ENCODE data around the gene PARD6B.

Gene PARD6B

DNA sequence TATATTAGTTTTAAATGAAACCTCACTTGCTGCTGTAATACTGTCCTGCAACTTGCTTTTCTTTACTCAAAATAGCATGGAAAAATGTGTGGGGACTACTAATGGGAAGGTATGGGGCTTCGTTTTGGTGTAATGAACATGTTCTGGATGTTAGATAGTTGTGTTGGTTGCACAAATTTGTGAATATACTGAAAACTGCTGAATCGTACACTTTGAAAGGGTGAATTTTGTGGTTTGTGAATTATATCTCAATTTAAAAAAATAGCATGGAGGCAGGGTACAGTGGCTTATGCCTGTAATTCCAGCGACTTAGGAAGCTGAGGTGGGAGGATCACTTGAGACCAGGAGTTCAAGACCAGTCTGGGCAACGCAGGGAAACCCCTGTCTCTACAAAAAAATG lies 65.8 kb downstream of the PARD6B start:
- ATAC-seq: no peak
- no peak for TF ChIP-seq ISL1 (CRISPR knock-in tag; IDR thresholded peaks at IDR 0.05)
- no peak for TF ChIP-seq ZNF565 (CRISPR knock-in tag; conservative IDR thresholded peaks at IDR 0.05; ENCODE audit: low read depth)
- TF ChIP-seq SNAI2 (CRISPR knock-in tag; IDR thresholded peaks at IDR 0.05): no peak
- TF ChIP-seq, protein P1, sequence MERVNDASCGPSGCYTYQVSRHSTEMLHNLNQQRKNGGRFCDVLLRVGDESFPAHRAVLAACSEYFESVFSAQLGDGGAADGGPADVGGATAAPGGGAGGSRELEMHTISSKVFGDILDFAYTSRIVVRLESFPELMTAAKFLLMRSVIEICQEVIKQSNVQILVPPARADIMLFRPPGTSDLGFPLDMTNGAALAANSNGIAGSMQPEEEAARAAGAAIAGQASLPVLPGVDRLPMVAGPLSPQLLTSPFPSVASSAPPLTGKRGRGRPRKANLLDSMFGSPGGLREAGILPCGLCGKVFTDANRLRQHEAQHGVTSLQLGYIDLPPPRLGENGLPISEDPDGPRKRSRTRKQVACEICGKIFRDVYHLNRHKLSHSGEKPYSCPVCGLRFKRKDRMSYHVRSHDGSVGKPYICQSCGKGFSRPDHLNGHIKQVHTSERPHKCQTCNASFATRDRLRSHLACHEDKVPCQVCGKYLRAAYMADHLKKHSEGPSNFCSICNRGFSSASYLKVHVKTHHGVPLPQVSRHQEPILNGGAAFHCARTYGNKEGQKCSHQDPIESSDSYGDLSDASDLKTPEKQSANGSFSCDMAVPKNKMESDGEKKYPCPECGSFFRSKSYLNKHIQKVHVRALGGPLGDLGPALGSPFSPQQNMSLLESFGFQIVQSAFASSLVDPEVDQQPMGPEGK (CRISPR knock-in tag; IDR thresholded peaks at IDR 0.05; ENCODE audit: borderline replicate concordance): no peak
- TF ChIP-seq ARNTL (CRISPR knock-in tag; IDR thresholded peaks at IDR 0.05; ENCODE audit: borderline replicate concordance, low read depth): no peak
- TF ChIP-seq, protein P2, sequence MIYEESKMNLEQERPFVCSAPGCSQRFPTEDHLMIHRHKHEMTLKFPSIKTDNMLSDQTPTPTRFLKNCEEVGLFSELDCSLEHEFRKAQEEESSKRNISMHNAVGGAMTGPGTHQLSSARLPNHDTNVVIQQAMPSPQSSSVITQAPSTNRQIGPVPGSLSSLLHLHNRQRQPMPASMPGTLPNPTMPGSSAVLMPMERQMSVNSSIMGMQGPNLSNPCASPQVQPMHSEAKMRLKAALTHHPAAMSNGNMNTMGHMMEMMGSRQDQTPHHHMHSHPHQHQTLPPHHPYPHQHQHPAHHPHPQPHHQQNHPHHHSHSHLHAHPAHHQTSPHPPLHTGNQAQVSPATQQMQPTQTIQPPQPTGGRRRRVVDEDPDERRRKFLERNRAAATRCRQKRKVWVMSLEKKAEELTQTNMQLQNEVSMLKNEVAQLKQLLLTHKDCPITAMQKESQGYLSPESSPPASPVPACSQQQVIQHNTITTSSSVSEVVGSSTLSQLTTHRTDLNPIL (CRISPR knock-in tag; IDR thresholded peaks at IDR 0.05; ENCODE audit: low read depth): no peak
- no peak for TF ChIP-seq ZNF8 (CRISPR knock-in tag; IDR thresholded peaks at IDR 0.05)
- TF ChIP-seq PPARA (CRISPR knock-in tag; IDR thresholded peaks at IDR 0.05; ENCODE audit: borderline replicate concordance): no peak
- TF ChIP-seq ZFP30 (CRISPR knock-in tag; IDR thresholded peaks at IDR 0.05): no peak
- TF ChIP-seq BACH2 (CRISPR knock-in tag; IDR thresholded peaks at IDR 0.05; ENCODE audit: borderline replicate concordance): no peak
- no peak for TF ChIP-seq TCF4 (CRISPR knock-in tag; IDR thresholded peaks at IDR 0.05; ENCODE audit: borderline replicate concordance)
- TF ChIP-seq, protein P3, sequence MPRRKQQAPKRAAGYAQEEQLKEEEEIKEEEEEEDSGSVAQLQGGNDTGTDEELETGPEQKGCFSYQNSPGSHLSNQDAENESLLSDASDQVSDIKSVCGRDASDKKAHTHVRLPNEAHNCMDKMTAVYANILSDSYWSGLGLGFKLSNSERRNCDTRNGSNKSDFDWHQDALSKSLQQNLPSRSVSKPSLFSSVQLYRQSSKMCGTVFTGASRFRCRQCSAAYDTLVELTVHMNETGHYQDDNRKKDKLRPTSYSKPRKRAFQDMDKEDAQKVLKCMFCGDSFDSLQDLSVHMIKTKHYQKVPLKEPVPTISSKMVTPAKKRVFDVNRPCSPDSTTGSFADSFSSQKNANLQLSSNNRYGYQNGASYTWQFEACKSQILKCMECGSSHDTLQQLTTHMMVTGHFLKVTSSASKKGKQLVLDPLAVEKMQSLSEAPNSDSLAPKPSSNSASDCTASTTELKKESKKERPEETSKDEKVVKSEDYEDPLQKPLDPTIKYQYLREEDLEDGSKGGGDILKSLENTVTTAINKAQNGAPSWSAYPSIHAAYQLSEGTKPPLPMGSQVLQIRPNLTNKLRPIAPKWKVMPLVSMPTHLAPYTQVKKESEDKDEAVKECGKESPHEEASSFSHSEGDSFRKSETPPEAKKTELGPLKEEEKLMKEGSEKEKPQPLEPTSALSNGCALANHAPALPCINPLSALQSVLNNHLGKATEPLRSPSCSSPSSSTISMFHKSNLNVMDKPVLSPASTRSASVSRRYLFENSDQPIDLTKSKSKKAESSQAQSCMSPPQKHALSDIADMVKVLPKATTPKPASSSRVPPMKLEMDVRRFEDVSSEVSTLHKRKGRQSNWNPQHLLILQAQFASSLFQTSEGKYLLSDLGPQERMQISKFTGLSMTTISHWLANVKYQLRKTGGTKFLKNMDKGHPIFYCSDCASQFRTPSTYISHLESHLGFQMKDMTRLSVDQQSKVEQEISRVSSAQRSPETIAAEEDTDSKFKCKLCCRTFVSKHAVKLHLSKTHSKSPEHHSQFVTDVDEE (CRISPR knock-in tag; IDR thresholded peaks at IDR 0.05): no peak

DNA sequence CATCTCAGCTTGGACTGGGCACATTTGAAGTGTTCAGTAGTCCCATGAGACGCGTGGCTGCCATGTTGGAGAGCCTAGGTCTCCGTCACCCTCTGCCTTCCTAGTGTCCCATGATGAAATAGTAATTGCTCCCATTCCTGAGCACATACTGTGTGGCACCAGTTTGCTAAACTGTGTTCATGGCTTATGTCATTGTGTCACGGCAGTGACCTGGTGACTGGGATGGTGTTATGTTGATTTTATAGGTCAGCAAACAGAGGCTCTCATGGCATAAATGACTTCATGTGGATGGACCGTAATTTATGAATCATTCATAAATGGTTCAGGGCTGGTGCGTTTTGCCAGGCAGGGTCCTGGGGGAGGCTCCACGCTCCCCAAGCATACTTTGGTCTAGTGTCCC lies 67.3 kb downstream of the PARD6B start:
- TF ChIP-seq SNAI2 (CRISPR knock-in tag; IDR thresholded peaks at IDR 0.05): no peak
- TF ChIP-seq ZNF8 (CRISPR knock-in tag; IDR thresholded peaks at IDR 0.05): no peak
- TF ChIP-seq PPARA (CRISPR knock-in tag; IDR thresholded peaks at IDR 0.05; ENCODE audit: borderline replicate concordance): no peak
- no peak for TF ChIP-seq ZFP30 (CRISPR knock-in tag; IDR thresholded peaks at IDR 0.05)
- TF ChIP-seq GLIS3 (CRISPR knock-in tag; IDR thresholded peaks at IDR 0.05): no peak
- TF ChIP-seq TOX (CRISPR knock-in tag; IDR thresholded peaks at IDR 0.05; ENCODE audit: borderline replicate concordance): no peak
- no peak for TF ChIP-seq TCF4 (CRISPR knock-in tag; IDR thresholded peaks at IDR 0.05; ENCODE audit: borderline replicate concordance)
- TF ChIP-seq ISL1 (CRISPR knock-in tag; IDR thresholded peaks at IDR 0.05): no peak
- TF ChIP-seq ESRRG (CRISPR knock-in tag; IDR thresholded peaks at IDR 0.05): no peak
- no peak for TF ChIP-seq ZC3H10 (CRISPR knock-in tag; IDR thresholded peaks at IDR 0.05)
- TF ChIP-seq, protein P1 (CRISPR knock-in tag; IDR thresholded peaks at IDR 0.05; ENCODE audit: borderline replicate concordance): no peak
- TF ChIP-seq OSR1 (CRISPR knock-in tag; IDR thresholded peaks at IDR 0.05): no peak
- no peak for TF ChIP-seq ZFP3 (CRISPR knock-in tag; IDR thresholded peaks at IDR 0.05)
- no peak for TF ChIP-seq CSDC2 (CRISPR knock-in tag; IDR thresholded peaks at IDR 0.05)
- TF ChIP-seq, protein P2 (CRISPR knock-in tag; IDR thresholded peaks at IDR 0.05; ENCODE audit: low read depth): no peak
- no peak for TF ChIP-seq ARNTL (CRISPR knock-in tag; IDR thresholded peaks at IDR 0.05; ENCODE audit: borderline replicate concordance, low read depth)
- no peak for TF ChIP-seq RARB (CRISPR knock-in tag; IDR thresholded peaks at IDR 0.05)
- ATAC-seq: no peak
